A549 treated with CpdA at 1 μM for 4 hours (cell line): ENCODE results near the gene CD37. TPM values are rescaled to one million over a fixed set of nuclear protein-coding genes. Genes with fewer than 3 reads are reported as not detected.

Experiments
- total RNA-seq: library from RNA; stranded (reverse); fragments of 200-300 nt; extraction: Qiagen RNA extraction; gene quantifications from 5 replicates; pipeline ENCODE4 v1.2.3, GENCODE V29; 2022; ENCODE audit warnings: low read depth

CD37 gene
- total RNA-seq: not detected in 5 replicates

GRCh38 chr19:49335071-49335783 is at the start of gene CD37:
Gene CD37, plus strand, starts transcription at chr19:49335406. Its CDS starts 135 bp downstream, at chr19:49335541.

GRCh38 chr19:49324801-49325576 is 10.2 kb upstream of the CD37 start, which contains the start of gene SLC6A16:
Gene SLC6A16, minus strand, starts transcription at chr19:49325191. Its CDS starts 13,844 bp downstream, at chr19:49311347.

GRCh38 chr19:49362048-49362928 is 27.1 kb downstream of the CD37 start, which contains the start of gene TEAD2:
Gene TEAD2, minus strand, starts transcription at chr19:49362416. Its CDS starts 2,341 bp downstream, at chr19:49360075.

GRCh38 chr19:49363268-49364082 is 28.3 kb downstream of the CD37 start, which contains the start of gene DKKL1:
Gene DKKL1, plus strand, starts transcription at chr19:49363877. Its CDS starts 122 bp downstream, at chr19:49363999.

GRCh38 chr19:49387936-49388372 is 52.7 kb downstream of the CD37 start, which contains the start of gene KASH5:
Gene KASH5, plus strand, starts transcription at chr19:49388249. Its CDS starts 2,635 bp downstream, at chr19:49390884.

Other genes starting within 250 kb of the CD37 start
- 311 to 363 TPM (median 344 TPM) in 5 replicates for gene SNRNP70, start 250.0 kb upstream of the CD37 start, total RNA-seq
- 4.7 to 7.2 TPM (median 5.7 TPM) in 5 replicates for gene LIN7B, start 221.0 kb upstream of the CD37 start, total RNA-seq
- gene C19orf73, start 216.3 kb upstream of the CD37 start, total RNA-seq: 1.2 to 2.5 TPM (median 1.8 TPM) in 5 replicates
- gene PPFIA3, start 215.9 kb upstream of the CD37 start, total RNA-seq: 5.7 to 9.0 TPM (median 8.0 TPM) in 5 replicates
- gene HRC, start 180.0 kb upstream of the CD37 start, total RNA-seq: 0.07 to 0.14 TPM in 2 of 5 replicates, not detected in the others
- 6.8 to 9.9 TPM (median 7.3 TPM) in 5 replicates for gene TRPM4, start 177.6 kb upstream of the CD37 start, total RNA-seq
- 1.0 to 1.3 TPM (median 1.1 TPM) in 5 replicates for gene SLC6A16, start 10.2 kb upstream of the CD37 start, total RNA-seq
- 14.6 to 19.1 TPM (median 16.8 TPM) in 5 replicates for gene TEAD2, start 27.0 kb downstream of the CD37 start, total RNA-seq
- 0.30 to 0.81 TPM (median 0.47 TPM) in 4 of 5 replicates, not detected in the other for gene DKKL1, start 28.5 kb downstream of the CD37 start, total RNA-seq
- not detected in 5 replicates for gene KASH5, start 52.8 kb downstream of the CD37 start, total RNA-seq
- gene PTH2, start 88.0 kb downstream of the CD37 start, total RNA-seq: not detected in 5 replicates
- 0.22 to 0.31 TPM (median 0.26 TPM) in 4 of 5 replicates, not detected in the other for gene GFY, start 90.0 kb downstream of the CD37 start, total RNA-seq
- 0.58 to 0.68 TPM (median 0.62 TPM) in 5 replicates for gene SLC17A7, start 106.1 kb downstream of the CD37 start, total RNA-seq
- gene PIH1D1, start 116.4 kb downstream of the CD37 start, total RNA-seq: 92.8 to 102 TPM (median 100 TPM) in 5 replicates
- gene ALDH16A1, start 117.8 kb downstream of the CD37 start, total RNA-seq: 18.2 to 27.7 TPM (median 23.6 TPM) in 5 replicates
- 1.3 to 1.7 TPM (median 1.3 TPM) in 5 replicates for gene FLT3LG, start 138.8 kb downstream of the CD37 start, total RNA-seq
- 3,996 to 4,378 TPM (median 4,082 TPM) in 5 replicates for gene RPL13A, start 152.2 kb downstream of the CD37 start, total RNA-seq
- gene RPS11, start 161.0 kb downstream of the CD37 start, total RNA-seq: 3,847 to 4,288 TPM (median 4,148 TPM) in 5 replicates
- 22.9 to 31.3 TPM (median 28.2 TPM) in 5 replicates for gene FCGRT, start 177.3 kb downstream of the CD37 start, total RNA-seq
- gene RCN3, start 192.6 kb downstream of the CD37 start, total RNA-seq: 1.1 to 2.4 TPM (median 2.2 TPM) in 5 replicates
- gene NOSIP, start 245.2 kb downstream of the CD37 start, total RNA-seq: 81.8 to 113 TPM (median 104 TPM) in 5 replicates
- gene PRRG2, start 245.9 kb downstream of the CD37 start, total RNA-seq: 0.64 to 0.93 TPM (median 0.73 TPM) in 5 replicates